GM13977 (cell line): ENCODE results near the gene ERBB4.

Experiments
- DNase-seq: peaks from one replicate; pipeline ENCODE4 v3.0.0; 2012; ENCODE audit warnings: low spot score
- CTCF ChIP-seq: IDR thresholded peaks from 2 replicates; pipeline ENCODE4 v1.5.1; 2012; ENCODE audit warnings: mild to moderate bottlenecking, control low read depth; ENCODE audit not compliant: insufficient read depth; ENCODE audit errors: extremely low read depth, missing control alignments
- in situ Hi-C: fragments of 300-500 bp; cut with MboI; formaldehyde crosslinking; loops from one replicate; pipeline ENCODE4 v1.12.0; 2022; ENCODE audit warnings: low sequenced_read_pairs, low pct_unique_long_range_greater_than_20kb, mixed read lengths, inconsistent platforms; ENCODE audit not compliant: unreplicated experiment

ERBB4 gene

GRCh38 chr2:211494085-211494484, 1044.5 kb downstream of the ERBB4 start:
- DNase-seq: no peak
- no peak for TF ChIP-seq CTCF
- in situ Hi-C loops: no loop called here

GRCh38 chr2:211487733-211488132, 1050.9 kb downstream of the ERBB4 start:
- no peak for TF ChIP-seq CTCF
- in situ Hi-C loops: no loop called here
- no peak for DNase-seq

GRCh38 chr2:211479536-211480150, 1059.0 kb downstream of the ERBB4 start:
- in situ Hi-C loops: no loop called here
- DNase-seq: no peak
- TF ChIP-seq CTCF: no peak

GRCh38 chr2:211477537-211478275, 1060.9 kb downstream of the ERBB4 start:
- no peak for DNase-seq
- in situ Hi-C loops: no loop called here
- TF ChIP-seq CTCF: no peak

GRCh38 chr2:211473116-211473515, 1065.5 kb downstream of the ERBB4 start:
- DNase-seq: no peak
- in situ Hi-C loops: no loop called here

GRCh38 chr2:211469664-211470059, 1068.9 kb downstream of the ERBB4 start:
- no peak for TF ChIP-seq CTCF
- no peak for DNase-seq
- in situ Hi-C loops: no loop called here

More at GRCh38 chr2:211473116-211473515, 1065.5 kb downstream of the ERBB4 start:
- no peak for TF ChIP-seq CTCF
